NT2/D1 (cell line): ENCODE measurements around the gene CLEC16A.

Experiments used
- SUZ12 ChIP-seq: IDR thresholded peaks from 2 replicates; pipeline ENCODE4 v1.6.1; 2011; ENCODE audit not compliant: insufficient read length, insufficient read depth; ENCODE audit errors: extremely low read depth
- YY1 ChIP-seq: IDR thresholded peaks from 2 replicates; pipeline ENCODE4 v1.6.1; 2011; ENCODE audit not compliant: insufficient read length, insufficient read depth
- ZNF274 ChIP-seq: IDR thresholded peaks from 2 replicates; pipeline ENCODE4 v1.6.1; 2011; ENCODE audit warnings: mild to moderate bottlenecking, low read depth, low read length

DNA sequence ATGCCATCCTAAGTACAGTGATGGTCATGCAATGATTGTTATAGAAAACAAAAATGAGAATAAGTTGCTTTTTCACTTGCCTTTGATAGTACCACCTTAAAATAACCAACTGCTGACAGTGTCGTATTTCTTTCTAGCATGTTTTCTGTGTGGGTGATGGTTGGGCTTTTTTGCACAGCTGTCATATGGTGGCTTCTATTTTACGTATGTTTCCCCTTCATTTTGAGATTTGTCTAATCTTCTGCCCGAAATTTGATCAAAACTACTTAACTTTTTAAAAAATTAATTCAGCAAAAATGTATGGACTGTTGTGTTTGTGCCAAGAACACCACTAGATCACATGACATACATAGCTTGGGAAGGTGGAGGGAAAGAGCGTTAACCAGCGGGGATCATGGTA lies 90.7 kb downstream of the CLEC16A start:
- TF ChIP-seq YY1 (no peak), ZNF274 (no peak), SUZ12 (no peak)
